Measurements from ENCODE around the gene STMP1.

STMP1 gene

DNA sequence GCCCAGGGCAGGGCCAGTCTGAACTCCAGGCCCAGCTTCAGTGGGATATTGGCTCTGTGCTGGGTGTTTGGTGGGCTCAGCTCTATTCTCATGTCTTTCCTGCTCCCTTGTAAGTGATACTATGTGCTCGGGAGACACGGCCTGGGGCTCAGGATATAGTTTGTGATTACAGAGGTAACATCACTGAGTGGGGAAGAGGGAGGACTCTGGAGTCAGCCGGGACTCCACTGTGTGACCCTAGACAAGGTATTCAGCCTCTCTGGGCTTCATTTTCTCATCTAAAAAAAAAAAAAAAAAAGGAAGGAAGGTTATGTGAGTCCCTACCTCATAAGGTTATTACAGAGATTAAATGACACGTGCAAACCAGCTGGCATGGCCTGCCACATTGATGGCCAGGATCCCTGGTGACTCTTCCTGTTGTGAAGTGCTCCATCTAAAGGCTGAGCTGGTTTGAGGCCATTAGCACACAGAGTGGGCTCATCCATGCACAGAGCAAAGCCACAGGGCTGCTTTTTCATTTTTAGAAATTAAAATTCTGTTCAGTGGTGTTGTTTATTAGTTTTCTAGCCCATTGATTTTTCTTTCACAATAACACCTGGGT, 50.0 kb downstream of the STMP1 start:
- Histone ChIP-seq H3K9ac (ENCODE audit: low read length) (no peak overlapping the region), H3K4me1 (ENCODE audit: control insufficient read depth, insufficient read depth, low read length) (peaks cover 35% of the 10 kb centered on the region), H3K27me3 (ENCODE audit: control insufficient read depth, insufficient read depth, low read length) (no peaks in the 10 kb centered on the region), H3K27ac (ENCODE audit: low read depth, low read length) (no peak overlapping the region), H3K9me3 (ENCODE audit: control insufficient read depth, insufficient read depth, low read depth, low read length) (no peaks in the 10 kb centered on the region), H3K4me3 (ENCODE audit: low read depth, low read length) (no peak overlapping the region), H3K36me3 (ENCODE audit: control insufficient read depth, insufficient read depth, low read length) (no peaks in the 10 kb centered on the region)

DNA sequence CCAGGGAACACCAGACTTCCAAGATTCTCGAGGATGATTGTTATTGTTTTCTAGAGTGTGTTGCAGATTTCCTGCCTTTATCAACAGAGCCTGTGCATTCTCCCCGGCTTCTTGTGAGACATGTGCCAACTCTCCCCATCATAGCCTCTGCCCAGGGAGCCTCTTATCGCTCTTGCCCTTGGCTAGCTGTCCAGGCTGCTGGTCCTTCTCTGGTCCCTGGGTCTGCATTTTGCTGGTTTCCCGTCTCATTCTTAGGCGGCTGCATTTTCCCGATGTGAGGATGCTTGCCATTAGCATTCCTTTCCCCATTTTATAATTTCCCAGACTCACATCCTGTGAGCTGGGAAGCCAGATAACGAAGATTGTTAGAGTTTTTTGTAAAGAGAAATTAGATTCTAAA, 50.5 kb downstream of the STMP1 start:
- Histone ChIP-seq H3K4me3 (ENCODE audit: low read depth, low read length) (no peak overlapping the region), H3K27ac (ENCODE audit: low read depth, low read length) (no peak overlapping the region), H3K27me3 (ENCODE audit: control insufficient read depth, insufficient read depth, low read length) (no peaks in the 10 kb centered on the region), H3K4me1 (ENCODE audit: control insufficient read depth, insufficient read depth, low read length) (peaks cover 35% of the 10 kb centered on the region), H3K9ac (ENCODE audit: low read length) (no peak overlapping the region), H3K9me3 (ENCODE audit: control insufficient read depth, insufficient read depth, low read depth, low read length) (no peaks in the 10 kb centered on the region), H3K36me3 (ENCODE audit: control insufficient read depth, insufficient read depth, low read length) (no peaks in the 10 kb centered on the region)

DNA sequence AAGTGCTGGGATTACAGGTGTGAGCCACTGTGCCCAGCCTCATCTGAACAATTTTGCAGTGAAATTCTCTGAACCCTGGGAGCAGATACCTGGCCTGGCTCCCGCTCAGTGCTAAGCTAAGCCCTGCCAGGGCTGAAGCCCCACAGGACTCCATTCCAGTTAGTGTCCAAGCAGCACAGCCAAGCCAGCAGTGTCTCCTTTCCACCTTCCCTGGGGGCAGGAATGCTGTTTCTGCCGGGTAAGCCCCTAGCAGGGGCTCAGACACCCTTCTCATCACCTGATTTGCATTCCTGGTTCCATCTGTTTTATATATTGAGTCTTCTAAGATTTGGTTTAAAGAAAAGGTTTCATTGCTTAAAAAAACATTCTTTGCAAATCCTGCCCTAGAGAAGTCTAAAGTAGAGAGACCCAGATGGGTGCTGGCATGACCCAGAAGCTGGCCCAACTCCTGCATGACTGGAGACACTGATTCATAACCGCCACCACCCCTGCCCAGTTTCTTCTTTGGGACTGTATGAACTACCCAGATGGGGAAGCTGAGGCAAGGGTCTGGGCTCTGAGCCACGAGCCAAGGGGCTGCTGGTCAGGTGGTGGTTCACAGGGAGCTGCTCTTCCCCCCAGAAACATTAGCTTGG, 51.6 kb downstream of the STMP1 start:
- Histone ChIP-seq H3K4me3 (ENCODE audit: low read depth, low read length) (peak overlapping the region; percentile 11; the same call in 1 of the 2 replicates), H3K27me3 (ENCODE audit: control insufficient read depth, insufficient read depth, low read length) (no peaks in the 10 kb centered on the region), H3K9ac (ENCODE audit: low read length) (peak overlapping the region; percentile 39), H3K9me3 (ENCODE audit: control insufficient read depth, insufficient read depth, low read depth, low read length) (no peaks in the 10 kb centered on the region), H3K4me1 (ENCODE audit: control insufficient read depth, insufficient read depth, low read length) (peaks cover 35% of the 10 kb centered on the region), H3K36me3 (ENCODE audit: control insufficient read depth, insufficient read depth, low read length) (no peaks in the 10 kb centered on the region), H3K27ac (ENCODE audit: low read depth, low read length) (no peak overlapping the region)

DNA sequence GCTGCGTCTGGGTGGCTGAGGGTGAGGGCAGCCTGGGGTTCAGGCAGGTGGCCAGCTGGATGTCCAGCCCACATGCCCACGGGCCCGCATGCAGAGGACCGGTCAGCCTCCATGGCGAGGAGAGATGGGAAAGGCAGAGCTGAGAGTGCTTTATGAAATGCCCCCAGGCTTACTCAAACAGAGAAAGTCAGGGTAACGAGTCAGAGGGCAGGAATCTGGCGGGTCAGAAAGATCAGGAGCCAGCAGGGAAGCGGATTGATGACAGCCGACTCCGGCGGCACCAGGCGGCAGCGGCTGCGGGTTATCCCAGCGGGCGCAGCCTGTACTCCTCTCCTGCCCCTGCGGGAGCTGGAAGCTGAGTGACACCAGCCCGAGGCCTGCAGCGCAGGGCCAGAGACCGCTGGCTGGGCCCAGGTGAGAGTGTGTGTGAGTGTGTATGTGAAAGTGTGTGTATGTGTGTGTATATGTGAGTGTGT, 52.3 kb downstream of the STMP1 start:
- Histone ChIP-seq H3K9me3 (ENCODE audit: control insufficient read depth, insufficient read depth, low read depth, low read length) (no peaks in the 10 kb centered on the region), H3K4me3 (ENCODE audit: low read depth, low read length) (peak overlapping the region; percentile 11; the same call in 1 of the 2 replicates), H3K27me3 (ENCODE audit: control insufficient read depth, insufficient read depth, low read length) (no peaks in the 10 kb centered on the region), H3K36me3 (ENCODE audit: control insufficient read depth, insufficient read depth, low read length) (no peaks in the 10 kb centered on the region), H3K27ac (ENCODE audit: low read depth, low read length) (no peak overlapping the region), H3K9ac (ENCODE audit: low read length) (peak overlapping the region; percentile 39), H3K4me1 (ENCODE audit: control insufficient read depth, insufficient read depth, low read length) (peaks cover 35% of the 10 kb centered on the region)

DNA sequence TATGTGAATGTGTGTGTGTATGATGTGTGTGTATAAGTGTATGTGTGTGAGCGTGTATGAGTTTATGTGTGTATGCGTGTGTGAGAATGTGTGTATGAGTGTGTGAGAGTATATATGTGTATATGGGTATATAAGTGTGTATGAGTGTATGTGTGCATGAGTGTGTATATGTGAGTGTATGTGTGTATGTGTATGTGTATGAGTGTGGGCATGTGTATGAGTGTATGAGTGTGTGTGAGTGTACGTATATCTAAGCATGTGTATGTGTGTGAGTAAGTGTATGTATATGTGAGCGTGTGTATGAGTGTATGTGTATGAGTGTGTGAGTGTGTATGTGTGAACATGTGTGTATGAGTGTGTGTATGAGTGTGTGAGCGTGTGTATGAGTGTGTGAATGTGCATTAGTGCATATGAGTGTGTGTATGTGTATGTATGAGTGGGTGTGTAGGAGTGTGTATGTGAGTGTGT, 52.8 kb downstream of the STMP1 start:
- no peak overlapping the region for H3K9ac ChIP-seq (ENCODE audit: low read length)
- H3K9me3 ChIP-seq (ENCODE audit: control insufficient read depth, insufficient read depth, low read depth, low read length), result no peaks in the 10 kb centered on the region
- no peak overlapping the region for H3K27ac ChIP-seq (ENCODE audit: low read depth, low read length)
- H3K27me3 ChIP-seq (ENCODE audit: control insufficient read depth, insufficient read depth, low read length), result no peaks in the 10 kb centered on the region
- H3K4me1 ChIP-seq (ENCODE audit: control insufficient read depth, insufficient read depth, low read length), result peaks cover 35% of the 10 kb centered on the region
- no peaks in the 10 kb centered on the region for H3K36me3 ChIP-seq (ENCODE audit: control insufficient read depth, insufficient read depth, low read length)
- no peak overlapping the region for H3K4me3 ChIP-seq (ENCODE audit: low read depth, low read length)

DNA sequence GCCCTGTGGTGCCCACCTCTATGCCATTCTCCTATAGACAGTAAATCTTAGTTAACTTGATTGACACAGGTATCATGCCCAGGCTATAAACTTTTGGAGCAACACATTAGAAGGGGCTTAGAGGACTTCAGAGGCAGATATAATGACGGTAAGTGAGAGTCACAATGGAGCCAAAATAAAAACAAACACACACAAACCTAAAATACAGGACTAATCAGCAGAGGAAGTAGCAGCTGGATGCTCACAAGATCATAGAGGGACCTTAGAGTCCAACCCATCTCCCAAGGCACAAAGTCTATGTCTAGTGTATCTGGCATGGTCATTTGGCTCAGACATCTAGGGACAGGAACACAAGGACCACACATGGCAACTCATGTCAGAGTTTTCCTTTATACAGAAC, 53.4 kb downstream of the STMP1 start:
- Histone ChIP-seq H3K27me3 (ENCODE audit: control insufficient read depth, insufficient read depth, low read length) (no peaks in the 10 kb centered on the region), H3K9me3 (ENCODE audit: control insufficient read depth, insufficient read depth, low read depth, low read length) (no peaks in the 10 kb centered on the region), H3K9ac (ENCODE audit: low read length) (no peak overlapping the region), H3K4me1 (ENCODE audit: control insufficient read depth, insufficient read depth, low read length) (peaks cover 33% of the 10 kb centered on the region), H3K27ac (ENCODE audit: low read depth, low read length) (no peak overlapping the region), H3K4me3 (ENCODE audit: low read depth, low read length) (no peak overlapping the region), H3K36me3 (ENCODE audit: control insufficient read depth, insufficient read depth, low read length) (no peaks in the 10 kb centered on the region)

DNA sequence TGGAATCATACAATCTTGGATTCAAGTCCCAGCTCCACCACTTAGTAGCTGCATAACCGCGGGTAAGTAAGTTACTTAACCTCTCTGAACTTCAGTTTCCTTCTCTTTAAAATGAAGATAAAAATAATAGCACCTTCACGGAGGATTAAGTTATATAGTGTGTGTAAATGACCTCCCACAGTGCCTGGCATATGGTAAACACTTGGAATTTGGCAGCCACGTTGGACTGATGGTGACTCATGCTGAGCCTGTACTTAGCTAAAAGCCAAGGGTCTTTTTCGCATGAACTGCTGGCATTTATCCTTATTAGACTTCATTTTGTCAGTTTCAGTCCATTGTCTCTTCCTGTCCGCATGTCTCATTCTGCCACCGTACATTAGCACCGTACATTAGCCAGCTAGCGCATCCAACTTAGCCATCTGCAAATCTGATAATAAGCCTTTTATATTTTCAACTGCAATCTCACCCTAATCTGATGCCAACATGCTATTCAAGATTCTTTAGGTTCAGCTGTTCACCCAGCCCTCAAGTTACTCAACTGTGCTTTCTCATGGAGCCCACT, 54.4 kb downstream of the STMP1 start:
- H3K9ac ChIP-seq (ENCODE audit: low read length), result no peak overlapping the region
- H3K27ac ChIP-seq (ENCODE audit: low read depth, low read length), result no peak overlapping the region
- H3K36me3 ChIP-seq (ENCODE audit: control insufficient read depth, insufficient read depth, low read length), result no peaks in the 10 kb centered on the region
- no peaks in the 10 kb centered on the region for H3K27me3 ChIP-seq (ENCODE audit: control insufficient read depth, insufficient read depth, low read length)
- peaks cover 27% of the 10 kb centered on the region for H3K4me1 ChIP-seq (ENCODE audit: control insufficient read depth, insufficient read depth, low read length)
- no peaks in the 10 kb centered on the region for H3K9me3 ChIP-seq (ENCODE audit: control insufficient read depth, insufficient read depth, low read depth, low read length)
- H3K4me3 ChIP-seq (ENCODE audit: low read depth, low read length), result no peak overlapping the region

DNA sequence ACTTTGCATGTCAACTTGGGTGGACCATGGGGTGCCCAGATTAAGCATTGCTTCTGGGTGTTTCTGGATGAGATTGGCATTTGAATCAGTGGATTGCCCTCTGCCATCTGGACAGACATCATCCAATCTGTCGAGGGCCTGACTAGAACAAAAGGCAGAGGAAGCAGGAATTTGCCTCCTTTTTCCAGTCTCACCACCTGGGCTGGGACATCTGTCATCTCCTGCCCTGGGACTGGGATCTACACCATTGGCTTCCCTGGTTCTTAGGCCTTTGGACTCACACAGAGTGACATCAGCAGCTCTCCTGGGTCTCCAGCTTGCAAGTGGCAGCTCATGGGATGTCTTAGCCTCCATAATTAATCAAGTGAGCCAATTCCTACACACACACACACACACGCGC, 55.4 kb downstream of the STMP1 start:
- H3K4me3 ChIP-seq (ENCODE audit: low read depth, low read length), result no peak overlapping the region
- H3K36me3 ChIP-seq (ENCODE audit: control insufficient read depth, insufficient read depth, low read length), result no peaks in the 10 kb centered on the region
- H3K27me3 ChIP-seq (ENCODE audit: control insufficient read depth, insufficient read depth, low read length), result no peaks in the 10 kb centered on the region
- H3K9me3 ChIP-seq (ENCODE audit: control insufficient read depth, insufficient read depth, low read depth, low read length), result no peaks in the 10 kb centered on the region
- H3K27ac ChIP-seq (ENCODE audit: low read depth, low read length), result no peak overlapping the region
- peaks cover 25% of the 10 kb centered on the region for H3K4me1 ChIP-seq (ENCODE audit: control insufficient read depth, insufficient read depth, low read length)
- H3K9ac ChIP-seq (ENCODE audit: low read length), result no peak overlapping the region

DNA sequence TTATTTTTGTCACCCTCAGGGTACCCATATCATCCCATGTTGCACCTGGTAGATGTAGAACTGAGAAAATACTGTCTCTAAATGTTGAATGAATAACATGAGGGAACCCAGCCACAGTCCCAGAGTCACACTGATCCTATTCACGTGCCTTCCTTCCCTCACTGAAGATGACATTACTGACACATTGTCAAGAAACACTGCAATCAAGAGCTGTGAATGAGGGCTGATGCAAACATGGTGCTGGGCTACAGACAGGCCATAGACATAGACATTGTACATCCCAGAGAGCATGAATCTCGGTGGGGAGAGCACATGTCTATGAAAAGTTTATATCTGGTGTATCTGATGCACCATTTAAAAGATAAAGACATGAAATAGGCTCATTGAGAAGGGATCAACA, 55.9 kb downstream of the STMP1 start:
- no peak overlapping the region for H3K4me3 ChIP-seq (ENCODE audit: low read depth, low read length)
- H3K27ac ChIP-seq (ENCODE audit: low read depth, low read length), result no peak overlapping the region
- no peaks in the 10 kb centered on the region for H3K27me3 ChIP-seq (ENCODE audit: control insufficient read depth, insufficient read depth, low read length)
- peaks cover 20% of the 10 kb centered on the region for H3K4me1 ChIP-seq (ENCODE audit: control insufficient read depth, insufficient read depth, low read length)
- H3K9ac ChIP-seq (ENCODE audit: low read length), result no peak overlapping the region
- no peaks in the 10 kb centered on the region for H3K9me3 ChIP-seq (ENCODE audit: control insufficient read depth, insufficient read depth, low read depth, low read length)
- no peaks in the 10 kb centered on the region for H3K36me3 ChIP-seq (ENCODE audit: control insufficient read depth, insufficient read depth, low read length)

DNA sequence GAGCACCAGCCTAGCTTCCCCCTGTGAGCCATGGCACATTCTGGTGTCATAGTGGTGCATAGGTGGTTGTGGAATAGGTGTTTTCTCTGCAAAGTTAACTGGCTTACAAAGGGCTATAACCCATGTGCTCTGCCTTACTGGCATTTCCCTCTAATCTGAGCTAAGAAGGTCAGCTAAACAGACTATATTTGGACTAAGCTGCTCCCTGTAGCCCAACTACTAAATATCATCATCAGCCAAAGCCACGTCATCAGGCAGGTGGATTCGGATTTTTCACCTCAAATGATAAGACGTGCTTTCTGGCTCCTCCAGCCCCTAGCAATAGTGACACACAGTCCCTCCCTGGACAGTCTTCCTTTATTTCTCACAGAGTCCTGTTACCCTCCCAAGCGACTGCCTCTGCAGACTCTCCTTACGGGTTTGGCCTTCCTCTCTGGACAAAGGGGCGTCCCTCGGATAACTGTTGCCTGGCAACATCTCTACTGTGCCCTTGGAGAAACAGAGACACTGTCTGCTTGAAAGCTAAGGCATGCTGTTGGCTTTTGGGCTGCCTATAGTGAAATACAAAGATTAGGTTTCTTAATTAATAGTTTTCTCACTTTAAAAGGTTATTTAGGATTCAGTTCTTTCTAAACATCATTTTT, 56.6 kb downstream of the STMP1 start:
- Histone ChIP-seq H3K9ac (ENCODE audit: low read length) (no peak overlapping the region), H3K27me3 (ENCODE audit: control insufficient read depth, insufficient read depth, low read length) (no peaks in the 10 kb centered on the region), H3K36me3 (ENCODE audit: control insufficient read depth, insufficient read depth, low read length) (no peaks in the 10 kb centered on the region), H3K4me1 (ENCODE audit: control insufficient read depth, insufficient read depth, low read length) (peaks cover 16% of the 10 kb centered on the region), H3K9me3 (ENCODE audit: control insufficient read depth, insufficient read depth, low read depth, low read length) (no peaks in the 10 kb centered on the region), H3K4me3 (ENCODE audit: low read depth, low read length) (no peak overlapping the region), H3K27ac (ENCODE audit: low read depth, low read length) (no peak overlapping the region)

DNA sequence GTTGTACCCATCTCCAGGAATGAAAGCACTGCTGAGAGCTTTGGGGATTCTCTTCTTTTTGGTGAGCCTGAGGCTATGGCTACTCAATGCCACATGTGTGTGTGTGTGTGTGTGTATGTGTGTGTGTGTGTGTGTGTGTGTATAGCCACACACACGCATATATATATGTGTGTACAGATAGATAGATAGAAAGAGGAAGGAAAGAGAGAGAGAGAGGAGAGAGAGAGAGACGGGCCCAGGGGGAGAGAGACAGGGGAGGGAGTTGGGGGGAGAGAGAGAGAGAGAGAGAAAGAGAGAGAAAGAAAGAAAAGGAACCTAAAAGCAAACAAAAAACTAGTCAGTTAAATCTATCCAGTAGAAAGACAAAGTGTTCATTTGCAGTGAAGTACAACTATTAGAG, 57.4 kb downstream of the STMP1 start:
- peaks cover 10% of the 10 kb centered on the region; the same call in 1 of the 2 replicates for H3K4me1 ChIP-seq (ENCODE audit: control insufficient read depth, insufficient read depth, low read length)
- H3K9ac ChIP-seq (ENCODE audit: low read length), result no peak overlapping the region
- H3K27ac ChIP-seq (ENCODE audit: low read depth, low read length), result no peak overlapping the region
- H3K4me3 ChIP-seq (ENCODE audit: low read depth, low read length), result no peak overlapping the region
- no peaks in the 10 kb centered on the region for H3K27me3 ChIP-seq (ENCODE audit: control insufficient read depth, insufficient read depth, low read length)
- H3K36me3 ChIP-seq (ENCODE audit: control insufficient read depth, insufficient read depth, low read length), result no peaks in the 10 kb centered on the region
- no peaks in the 10 kb centered on the region for H3K9me3 ChIP-seq (ENCODE audit: control insufficient read depth, insufficient read depth, low read depth, low read length)
